K562 (cell line): ENCODE results near the gene RNPEP. TPM values are rescaled to one million over a fixed set of nuclear protein-coding genes. Genes with fewer than 3 reads are reported as not detected.
A peak's percentile ranks its signal among the peaks of the same experiment; 100 is the strongest.

ENCODE experiments used
- ARID4B ChIP-seq: sonication (generic); formaldehyde crosslinking; IDR thresholded peaks from 2 replicates; pipeline ENCODE4 v1.8.0; 2022; ENCODE audit warnings: mild to moderate bottlenecking, missing genetic modification reagents
- CBX5 ChIP-seq: IDR thresholded peaks from 2 replicates; pipeline ENCODE4 v1.6.1; 2014; ENCODE audit warnings: low read depth, borderline replicate concordance
- CHD2 ChIP-seq: IDR thresholded peaks from 2 replicates; pipeline ENCODE4 v1.6.1; 2011; ENCODE audit warnings: low read depth, low read length
- HDAC2 ChIP-seq: fragments of 450-650 bp; IDR thresholded peaks from 2 replicates; pipeline ENCODE4 v1.6.1; 2016; ENCODE audit warnings: mild to moderate bottlenecking
- HDGF ChIP-seq: fragments of 450-650 bp; IDR thresholded peaks from 2 replicates; pipeline ENCODE4 v1.6.1; 2016
- MAFF ChIP-seq: IDR thresholded peaks from 2 replicates; pipeline ENCODE4 v1.6.1; 2012; ENCODE audit warnings: low read length, improper control_type of control experiment
- NCOA2 ChIP-seq, 2 experiments: fragments of 450-650 bp; IDR thresholded peaks; 2 replicates each; pipeline ENCODE4 v1.6.1; 2018; ENCODE audit warnings: mild to moderate bottlenecking in 2 of 2, moderate library complexity in 1 of 2; ENCODE audit not compliant: partially characterized antibody in 2 of 2
- POLR2H ChIP-seq: IDR thresholded peaks from 2 replicates; pipeline ENCODE4 v1.6.1; 2016; ENCODE audit warnings: missing genetic modification characterization, low read depth, mild to moderate bottlenecking, control low read depth, missing compliant biosample characterization, moderate library complexity
- RAD21 ChIP-seq, 2 experiments: fragments of 250-450 bp in 1 of 2; fragments of 450-650 bp in 1 of 2; sonication (Bioruptor Pico) in 1 of 2; formaldehyde crosslinking in 1 of 2; IDR thresholded peaks in 1 of 2; conservative IDR thresholded peaks in 1 of 2; 2 replicates each; pipeline versions ENCODE4 v1.4.0 to v1.8.0; 2020 to 2022; ENCODE audit warnings: mild to moderate bottlenecking in 2 of 2, moderate library complexity in 1 of 2
- SMAD1 ChIP-seq: fragments of 150-350 bp; IDR thresholded peaks from 2 replicates; pipeline ENCODE4 v1.6.1; 2014; ENCODE audit warnings: low read length, low read depth; ENCODE audit not compliant: partially characterized antibody
- TSHZ1 ChIP-seq: fragments of 250-450 bp; sonication (Bioruptor Pico); IDR thresholded peaks from 2 replicates; pipeline ENCODE4 v1.4.0; 2020; ENCODE audit warnings: mild to moderate bottlenecking, moderate library complexity
- polyA plus RNA-seq, 8 experiments: library from polyadenylated mRNA; depleted of rRNA in 4 of 8; stranded (reverse) in 5 of 8; unstranded in 3 of 8; fragments of >200 nt; fragmentation: Nextera tagmentation in 2 of 8; fragmentation: Illumina TruSeq in 1 of 8; extraction: Ambion mirVana in 2 of 8; extraction: Trizol in 1 of 8; gene quantifications; 2 replicates each; pipeline versions ENCODE4 v1.2.1 to v1.2.3, GENCODE V29; 2011 to 2014; ENCODE audit warnings: inconsistent platforms in 1 of 8, missing spikeins in 1 of 8
- total RNA-seq, 7 experiments: library from RNA; depleted of rRNA in 6 of 7; stranded (reverse); fragments of >200 nt in 6 of 7; fragmentation: Illumina TruSeq in 2 of 7; extraction: Trizol in 2 of 7; gene quantifications; 2 replicates each; pipeline versions ENCODE4 v1.2.1 to v1.2.3, GENCODE V29; 2011 to 2021; ENCODE audit warnings: low replicate concordance in 1 of 7
- TF ChIP-seq, protein P1 (sequence below): fragments of 450-650 bp; IDR thresholded peaks from 2 replicates; pipeline ENCODE4 v1.6.1; 2016; ENCODE audit warnings: mild to moderate bottlenecking
- TF ChIP-seq, protein P2 (sequence below): fragments of 250-450 bp; sonication (Bioruptor Pico); IDR thresholded peaks from 2 replicates; pipeline ENCODE4 v1.9.0; 2021; ENCODE audit warnings: mild to moderate bottlenecking
- TF ChIP-seq, protein P3 (sequence below), 3 experiments: fragments of 200-800 bp in 1 of 3; sonication (Bioruptor generic) in 1 of 3; sonication (generic) in 1 of 3; formaldehyde crosslinking in 1 of 3; IDR thresholded peaks; 2 replicates each; pipeline versions ENCODE4 v1.6.1 to v1.8.0; 2016 to 2022; ENCODE audit warnings: mild to moderate bottlenecking in 2 of 3, missing compliant biosample characterization in 2 of 3, missing genetic modification characterization in 2 of 3, missing genetic modification reagents in 1 of 3

The RNPEP gene
- total and polyA plus RNA-seq, 9 of the 15 experiments (the other 6 are each of a cell fraction or from before 2014, with no cell fraction given): 27.5 to 131 (median 63.4) TPM

DNA sequence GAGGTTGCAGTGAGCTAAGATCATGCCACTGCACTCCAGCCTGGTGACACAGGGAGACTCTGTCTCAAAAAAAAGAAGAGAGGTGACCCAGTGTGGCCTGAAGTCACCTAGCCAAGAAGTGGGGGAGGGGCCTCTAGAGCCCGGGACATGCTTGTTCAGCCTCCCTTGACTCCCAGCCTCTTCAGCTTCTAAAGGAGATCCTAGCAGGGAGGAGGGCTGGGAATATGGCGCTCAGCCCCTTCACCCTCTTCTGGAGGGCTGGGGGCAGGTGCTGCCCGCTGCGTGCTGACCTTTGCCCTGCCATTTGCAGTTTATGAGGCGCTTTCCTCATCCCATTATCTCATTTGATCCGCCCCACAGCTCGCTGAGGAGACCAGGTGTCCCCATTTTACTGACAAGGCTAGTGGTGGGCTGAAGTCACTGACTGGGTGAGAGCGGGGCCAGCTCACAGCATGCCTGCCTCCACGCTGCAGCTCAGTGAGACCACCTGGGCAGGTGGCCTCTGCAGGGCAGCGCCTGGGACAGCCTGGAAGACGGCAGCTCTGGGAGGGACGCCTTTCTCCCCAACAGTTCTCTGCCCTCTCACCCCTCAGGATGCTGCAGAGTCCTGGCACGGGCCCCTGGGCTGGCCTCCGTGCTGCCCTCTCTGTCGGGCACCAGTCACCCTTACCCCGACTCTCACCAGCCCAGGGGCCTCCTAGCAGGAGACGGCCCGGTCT lies 35.5 kb downstream of the RNPEP start (continued):
- TF ChIP-seq, protein P1, sequence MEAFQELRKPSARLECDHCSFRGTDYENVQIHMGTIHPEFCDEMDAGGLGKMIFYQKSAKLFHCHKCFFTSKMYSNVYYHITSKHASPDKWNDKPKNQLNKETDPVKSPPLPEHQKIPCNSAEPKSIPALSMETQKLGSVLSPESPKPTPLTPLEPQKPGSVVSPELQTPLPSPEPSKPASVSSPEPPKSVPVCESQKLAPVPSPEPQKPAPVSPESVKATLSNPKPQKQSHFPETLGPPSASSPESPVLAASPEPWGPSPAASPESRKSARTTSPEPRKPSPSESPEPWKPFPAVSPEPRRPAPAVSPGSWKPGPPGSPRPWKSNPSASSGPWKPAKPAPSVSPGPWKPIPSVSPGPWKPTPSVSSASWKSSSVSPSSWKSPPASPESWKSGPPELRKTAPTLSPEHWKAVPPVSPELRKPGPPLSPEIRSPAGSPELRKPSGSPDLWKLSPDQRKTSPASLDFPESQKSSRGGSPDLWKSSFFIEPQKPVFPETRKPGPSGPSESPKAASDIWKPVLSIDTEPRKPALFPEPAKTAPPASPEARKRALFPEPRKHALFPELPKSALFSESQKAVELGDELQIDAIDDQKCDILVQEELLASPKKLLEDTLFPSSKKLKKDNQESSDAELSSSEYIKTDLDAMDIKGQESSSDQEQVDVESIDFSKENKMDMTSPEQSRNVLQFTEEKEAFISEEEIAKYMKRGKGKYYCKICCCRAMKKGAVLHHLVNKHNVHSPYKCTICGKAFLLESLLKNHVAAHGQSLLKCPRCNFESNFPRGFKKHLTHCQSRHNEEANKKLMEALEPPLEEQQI: no peak
- TF ChIP-seq, protein P2, sequence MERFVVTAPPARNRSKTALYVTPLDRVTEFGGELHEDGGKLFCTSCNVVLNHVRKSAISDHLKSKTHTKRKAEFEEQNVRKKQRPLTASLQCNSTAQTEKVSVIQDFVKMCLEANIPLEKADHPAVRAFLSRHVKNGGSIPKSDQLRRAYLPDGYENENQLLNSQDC (CRISPR knock-in tag): no peak
- TF ChIP-seq, protein P3, sequence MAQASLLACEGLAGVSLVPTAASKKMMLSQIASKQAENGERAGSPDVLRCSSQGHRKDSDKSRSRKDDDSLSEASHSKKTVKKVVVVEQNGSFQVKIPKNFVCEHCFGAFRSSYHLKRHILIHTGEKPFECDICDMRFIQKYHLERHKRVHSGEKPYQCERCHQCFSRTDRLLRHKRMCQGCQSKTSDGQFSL (CRISPR knock-in tag; IDR thresholded peaks at IDR 0.05): peak; percentile 72
- TF ChIP-seq, protein P3 (tag; IDR thresholded peaks at IDR 0.05): no peak
- no peak for TF ChIP-seq POLR2H (tag)
- 0 out of 4 replicates have a peak, but pooled peaks of 1 of the 2 experiments have one; percentile 8 for TF ChIP-seq RAD21 (CRISPR knock-in tag; conservative IDR thresholded peaks at IDR 0.05 in 1 of 2, IDR thresholded peaks at IDR 0.05 in 1 of 2)
- TF ChIP-seq CBX5: no peak
- no peak for TF ChIP-seq CHD2
- TF ChIP-seq NCOA2 (IDR thresholded peaks at IDR 0.05; ENCODE audit: partially characterized antibody in 2 of 2): no peak
- TF ChIP-seq ARID4B: 0 out of 2 replicates have a peak, but pooled peaks have one; percentile 25
- no peak for TF ChIP-seq MAFF
- no peak for TF ChIP-seq HDGF
- TF ChIP-seq TSHZ1 (CRISPR knock-in tag): no peak
- TF ChIP-seq HDAC2: no peak
- no peak for TF ChIP-seq SMAD1
